NCI-H2029 (cell line): ENCODE measurements around the gene SLC30A9.

Experiments
- DNase-seq: peaks from one replicate; lab custom pipeline; 2025; lab: John Stamatoyannopoulos, UW

The SLC30A9 gene

DNA sequence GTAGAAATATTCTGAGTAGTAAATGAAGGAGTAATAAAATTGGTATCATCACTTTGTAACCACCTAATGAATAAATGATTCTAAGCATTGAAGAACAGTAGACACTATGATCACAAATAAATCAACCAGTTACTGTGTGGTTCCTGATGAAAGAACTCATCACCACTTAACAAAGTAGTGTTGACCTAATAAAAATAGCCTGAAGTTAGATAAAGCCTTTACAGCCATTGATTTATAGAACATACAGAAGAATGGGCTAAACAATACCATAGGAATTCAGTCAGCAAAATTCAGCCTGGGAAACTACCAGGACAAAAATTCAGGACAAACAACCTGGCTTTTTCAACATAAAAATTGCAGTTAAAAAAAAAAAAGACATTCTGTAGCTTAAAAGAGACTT is 9.0 kb downstream of the SLC30A9 start:
- DNase-seq = no peak

DNA sequence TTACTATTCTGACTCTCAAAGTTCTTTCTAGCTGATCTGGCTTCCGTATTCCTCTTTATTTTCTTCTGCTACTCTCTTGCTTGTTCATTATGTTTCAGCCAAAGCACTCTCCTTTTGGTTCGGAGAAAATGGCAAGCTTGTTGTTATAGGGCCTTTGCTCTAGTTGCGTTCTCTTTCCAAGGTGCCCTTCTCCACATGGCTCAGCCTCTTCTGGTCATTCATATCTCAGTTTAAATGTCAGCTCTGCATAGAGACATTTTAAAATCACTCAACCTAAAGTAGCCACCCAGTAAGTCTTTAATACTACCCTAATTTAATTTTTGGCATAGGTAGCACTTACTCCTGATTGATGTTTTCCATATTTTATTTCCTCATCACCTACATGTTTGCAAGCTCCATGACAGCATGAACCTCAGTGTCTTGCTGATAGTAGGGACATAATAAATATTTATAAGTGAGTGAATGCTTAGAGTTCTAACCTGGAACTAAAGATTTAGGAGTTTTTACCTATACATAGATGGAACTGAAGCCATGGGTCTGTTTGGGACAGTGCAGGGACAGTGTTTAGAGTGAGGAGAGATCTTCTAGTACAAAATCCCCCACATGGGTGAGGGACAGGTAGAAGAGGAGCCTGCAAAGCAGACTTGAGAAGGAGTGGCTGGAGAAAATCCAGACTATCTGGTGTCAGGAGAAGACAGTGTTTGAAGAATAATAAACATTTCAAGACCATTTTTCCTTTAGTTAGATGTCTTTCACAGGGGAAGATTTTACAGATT is 17.9 kb downstream of the SLC30A9 start:
- DNase-seq = no peak

DNA sequence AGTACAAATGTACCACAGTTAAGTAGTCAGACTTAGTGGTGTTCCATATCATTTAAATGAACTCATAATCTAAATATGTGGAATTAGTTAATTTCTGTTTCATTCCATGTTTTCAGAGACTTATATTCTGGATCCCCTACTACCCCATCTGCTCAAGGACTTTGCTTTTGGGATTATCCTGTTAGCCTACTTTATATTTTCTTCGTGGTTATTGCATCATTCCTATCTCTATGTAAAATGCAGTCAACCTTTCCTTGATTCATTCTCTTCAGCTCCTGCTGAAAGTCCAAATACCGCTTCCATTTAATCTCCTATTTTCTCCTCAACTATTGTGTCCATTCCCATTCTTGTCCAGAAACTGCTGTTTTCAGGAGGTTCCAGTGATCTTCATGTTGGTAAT is 25.1 kb downstream of the SLC30A9 start:
- no peak for DNase-seq

DNA sequence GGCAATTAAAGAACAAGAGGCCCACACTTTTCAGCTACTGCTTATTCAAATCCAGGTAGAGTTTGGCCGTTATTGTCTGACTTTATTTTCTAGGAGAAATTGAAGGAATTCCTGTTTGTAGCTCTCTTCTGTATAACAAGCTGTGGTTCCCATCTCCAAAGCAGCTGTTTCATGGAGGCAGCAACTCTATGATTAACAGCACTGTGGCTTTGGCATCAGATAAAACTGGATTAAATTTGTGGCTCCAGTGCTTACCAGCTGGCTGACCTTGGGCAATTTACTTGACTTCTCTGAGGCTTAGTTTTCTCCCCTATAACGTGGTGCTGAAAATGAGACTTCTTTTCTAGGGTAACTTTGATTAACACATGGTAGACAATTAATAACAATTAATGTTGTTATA is 28.1 kb downstream of the SLC30A9 start:
- no peak for DNase-seq

DNA sequence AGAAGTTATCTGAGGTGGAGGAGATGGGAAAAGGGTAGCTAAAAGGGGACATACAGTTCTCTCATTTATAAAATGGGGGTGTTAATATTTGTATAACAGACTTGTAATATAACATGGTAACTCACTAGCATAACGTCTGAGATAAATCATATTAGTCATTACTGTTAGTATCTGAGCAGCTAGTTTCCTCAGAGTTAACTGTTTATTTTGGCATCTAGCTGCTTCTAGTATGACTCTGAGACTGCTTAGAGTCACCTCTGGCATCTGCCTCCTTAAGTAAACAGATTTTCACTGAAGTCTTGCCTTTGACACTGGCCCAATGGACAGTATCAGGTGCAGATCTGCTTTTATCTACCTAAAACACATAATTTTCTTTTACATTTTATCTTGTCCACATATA is 58.1 kb downstream of the SLC30A9 start:
- no peak for DNase-seq

DNA sequence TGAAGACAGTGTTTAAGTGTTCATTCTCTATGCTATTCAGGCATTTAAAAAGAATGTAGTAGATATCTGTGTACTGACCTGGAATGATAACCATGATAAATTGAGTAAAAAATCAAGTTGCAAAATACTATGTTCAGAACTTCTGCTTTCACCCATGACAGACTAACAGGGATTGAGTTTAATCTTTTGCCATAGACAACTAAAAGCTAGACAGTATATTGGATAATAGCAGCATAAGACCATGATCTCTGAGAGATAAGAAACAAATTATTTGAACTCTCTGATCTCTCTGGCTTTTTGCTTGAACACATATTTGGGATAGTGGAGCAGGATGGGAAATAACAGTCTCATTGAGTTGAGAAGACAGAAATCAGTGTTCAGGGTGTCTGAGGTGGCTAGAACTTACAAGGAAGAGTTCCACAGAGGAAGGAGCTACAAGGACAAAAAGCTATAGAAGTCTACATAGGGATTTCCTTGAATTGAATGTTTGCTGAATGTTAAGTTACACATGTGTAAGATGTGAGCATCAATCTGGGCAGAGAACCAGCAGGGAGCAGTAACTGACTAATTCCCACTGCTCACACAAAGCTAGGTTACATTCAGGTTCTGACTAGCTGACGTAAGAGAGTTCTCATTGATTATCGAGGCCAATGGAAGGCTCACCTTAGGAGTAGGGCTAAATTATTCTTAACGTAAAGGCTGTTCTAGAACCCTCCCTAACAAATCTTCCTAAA is 60.4 kb downstream of the SLC30A9 start:
- DNase-seq = no peak

DNA sequence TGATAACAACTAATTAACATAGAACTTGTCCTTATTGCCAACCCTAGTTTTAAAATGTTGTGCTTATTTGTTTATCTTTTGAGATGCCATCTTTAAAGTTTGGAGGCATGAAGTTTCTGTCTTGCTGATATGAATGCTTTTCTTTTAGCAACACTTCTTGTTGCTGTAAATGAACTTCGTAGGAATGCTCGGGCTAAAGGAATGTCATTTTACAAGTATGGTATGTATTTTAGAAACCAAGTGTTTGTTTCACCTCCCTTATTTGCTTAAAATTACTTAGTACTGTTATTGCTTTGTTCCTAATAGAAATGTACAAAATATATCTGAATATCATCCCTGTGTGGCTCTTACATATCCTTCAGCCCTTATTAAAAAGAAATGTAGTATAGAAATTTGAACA is 76.1 kb downstream of the SLC30A9 start:
- no peak for DNase-seq

DNA sequence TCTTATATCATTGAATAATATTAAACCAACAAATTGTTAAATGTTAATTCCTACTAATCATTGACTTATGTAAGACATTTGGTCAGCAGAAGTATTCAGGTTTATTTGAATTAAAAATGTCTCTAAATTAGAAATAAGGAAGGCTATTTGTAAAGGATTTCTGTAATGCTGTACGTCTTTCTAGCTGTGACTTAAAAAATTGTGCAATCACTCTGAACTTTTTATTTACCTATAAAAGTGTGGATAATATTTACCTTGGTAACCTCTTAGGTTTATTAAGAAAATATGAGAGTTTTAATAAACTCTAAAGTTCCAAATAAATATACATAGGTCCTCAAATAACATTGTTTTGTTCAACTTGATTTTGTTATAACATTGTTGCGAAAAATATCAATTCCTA is 76.9 kb downstream of the SLC30A9 start:
- DNase-seq = no peak

DNA sequence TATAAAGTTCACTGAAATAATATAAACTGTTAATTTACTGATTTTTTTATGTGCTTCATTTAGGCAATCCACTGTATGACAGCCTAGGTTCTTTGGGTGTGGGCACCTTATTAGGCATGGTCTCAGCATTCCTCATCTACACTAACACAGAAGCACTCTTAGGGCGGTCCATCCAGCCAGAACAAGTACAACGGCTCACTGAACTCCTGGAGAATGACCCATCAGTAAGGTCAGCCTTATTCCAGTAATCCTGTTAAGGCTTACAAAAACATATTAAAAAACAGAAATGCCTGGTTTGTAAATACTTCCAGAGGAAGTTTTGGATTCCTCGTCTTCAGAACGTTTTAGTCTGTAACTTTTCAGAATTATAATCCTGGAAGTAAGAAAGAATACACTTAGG is 80.1 kb downstream of the SLC30A9 start:
- no peak for DNase-seq

DNA sequence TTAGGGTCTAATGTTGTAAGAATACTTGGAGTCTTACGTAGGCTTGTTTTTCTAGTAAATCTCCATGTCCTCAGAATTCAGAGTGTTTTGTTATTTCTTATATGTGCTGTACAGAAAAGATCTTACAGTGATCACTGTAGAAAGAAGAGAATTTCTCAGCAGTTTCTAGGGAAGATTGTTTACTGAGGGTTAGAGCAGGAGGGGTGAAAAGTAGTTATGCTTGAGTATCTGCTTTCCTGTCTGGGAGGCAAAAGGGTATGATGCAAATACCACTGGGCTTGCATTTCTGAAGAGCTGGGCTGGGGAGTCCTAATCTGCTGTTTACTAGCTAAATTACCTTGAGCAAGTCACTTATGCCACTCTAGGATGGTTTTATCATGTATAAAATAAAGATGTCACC is 84.0 kb downstream of the SLC30A9 start:
- DNase-seq = no peak

DNA sequence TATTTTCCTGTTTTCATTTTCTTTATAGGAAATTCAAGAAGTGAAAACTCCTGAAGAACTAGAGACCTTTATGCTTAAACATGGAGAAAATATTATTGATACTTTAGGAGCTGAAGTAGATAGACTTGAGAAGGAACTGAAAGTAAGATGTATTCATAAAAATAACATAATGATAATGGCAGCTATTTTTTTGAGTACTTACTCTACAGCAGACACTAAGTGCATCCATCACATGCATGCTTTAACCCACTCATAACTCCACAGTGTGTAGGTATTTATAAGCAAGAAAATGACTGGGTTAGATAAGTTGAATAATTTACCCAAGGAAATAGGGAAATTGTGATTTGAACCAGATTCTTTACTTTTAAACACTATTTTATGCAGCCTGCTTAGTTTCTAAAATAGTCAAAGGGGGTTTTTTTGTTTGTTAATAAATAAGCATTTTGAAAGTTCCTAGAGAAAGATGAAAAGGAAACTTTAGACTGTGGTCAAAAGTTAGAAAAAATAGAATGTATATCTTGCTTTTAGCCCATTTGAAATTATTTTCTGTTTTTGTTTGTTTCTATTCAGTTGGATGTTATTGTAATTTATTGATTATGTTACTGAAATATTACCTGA is 88.0 kb downstream of the SLC30A9 start:
- DNase-seq = no peak

DNA sequence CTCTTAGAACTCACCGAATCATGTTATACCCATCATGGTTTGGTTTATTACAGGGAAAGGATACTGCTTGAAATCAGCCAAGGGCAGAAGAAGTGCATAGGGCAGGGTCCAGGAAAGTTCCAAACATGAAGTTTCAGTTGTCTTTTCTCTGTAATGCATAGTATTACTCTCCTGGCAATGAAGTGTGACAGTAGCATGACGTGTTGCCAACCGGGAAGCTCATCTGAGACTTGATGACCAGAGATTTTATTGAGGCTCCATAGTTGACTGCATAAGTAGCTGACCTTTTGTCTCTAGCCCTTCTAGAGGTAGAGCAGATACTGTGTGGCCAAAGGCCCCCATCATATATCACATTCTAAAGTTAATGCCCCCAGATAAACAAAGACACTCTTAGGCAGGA is 90.0 kb downstream of the SLC30A9 start:
- DNase-seq = no peak

DNA sequence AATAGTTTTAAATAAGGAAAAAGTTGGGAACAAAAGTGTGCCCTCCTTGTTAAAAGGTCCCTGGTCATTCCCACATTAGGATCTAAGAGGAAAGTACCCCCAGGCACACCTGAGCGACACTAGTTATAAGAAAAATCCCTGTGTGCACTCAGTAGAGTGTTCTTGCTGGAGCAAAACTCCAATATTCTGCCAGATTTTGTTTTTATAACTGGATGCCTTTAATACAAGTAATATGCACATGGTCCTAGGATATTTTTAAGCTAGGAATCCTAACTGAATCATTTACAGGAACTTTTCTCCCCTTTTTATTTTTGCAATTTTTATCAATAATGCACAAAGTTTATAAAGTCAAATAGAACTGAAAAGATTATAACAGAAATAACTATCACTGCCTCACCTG is 93.5 kb downstream of the SLC30A9 start:
- DNase-seq = no peak

DNA sequence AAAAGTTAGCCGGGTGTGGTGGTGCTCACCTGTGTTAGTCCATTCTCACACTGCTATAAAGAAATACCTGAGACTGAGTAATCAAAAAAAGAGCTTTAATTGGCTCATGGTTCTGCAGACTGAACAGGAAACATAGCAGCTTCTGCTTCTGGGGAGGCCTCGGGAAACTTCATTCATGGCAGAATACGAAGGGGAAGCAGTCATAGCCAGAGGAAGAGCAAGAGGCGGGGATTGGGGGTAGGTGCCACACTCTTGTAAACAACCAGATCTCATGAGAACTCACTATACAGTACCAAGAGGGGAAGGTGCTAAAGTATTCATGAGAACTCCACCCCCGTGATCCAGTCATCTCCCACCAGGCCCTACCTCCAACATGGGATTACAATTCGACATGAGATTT is 98.1 kb downstream of the SLC30A9 start:
- no peak for DNase-seq

DNA sequence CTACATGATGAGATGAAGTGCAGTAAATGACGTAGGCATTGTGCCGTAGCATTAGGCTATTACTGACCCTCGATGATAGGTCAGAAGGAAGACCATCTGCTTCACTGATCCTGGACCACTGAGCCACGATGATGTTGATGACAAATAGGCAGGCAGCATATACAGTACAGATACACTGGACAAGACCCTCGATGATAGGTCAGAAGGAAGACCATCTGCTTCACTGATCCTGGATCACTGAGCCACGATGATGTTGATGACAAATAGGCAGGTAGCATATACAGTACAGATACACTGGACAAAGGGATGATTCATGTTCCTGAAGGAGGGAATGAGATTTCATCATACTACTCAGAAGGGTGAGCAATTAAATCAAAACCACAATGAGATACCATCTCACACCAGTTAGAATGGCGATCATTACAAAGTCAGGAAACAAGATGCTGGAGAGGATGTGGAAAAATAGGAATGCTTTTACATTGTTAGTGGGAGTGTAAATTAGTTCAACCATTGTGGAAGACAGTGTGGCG is 111.2 kb downstream of the SLC30A9 start:
- DNase-seq = no peak

DNA sequence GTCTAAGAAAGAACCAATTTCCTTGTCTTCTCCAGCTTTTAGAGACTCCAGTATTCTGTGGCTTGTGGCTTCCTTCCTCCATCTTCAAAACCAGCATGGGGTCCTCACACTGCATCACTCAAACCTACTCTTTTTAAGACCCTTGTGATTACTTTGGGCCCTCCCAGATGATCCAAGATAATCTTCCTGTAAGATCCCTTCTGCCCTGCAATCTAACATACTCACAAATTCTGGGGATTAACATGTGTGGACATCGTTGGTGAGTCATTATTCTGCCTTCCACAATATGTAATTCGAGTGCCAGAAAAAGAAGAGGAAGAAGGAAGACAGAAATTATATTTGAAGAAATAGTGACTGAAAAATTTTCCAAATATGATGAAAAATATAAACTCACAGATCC is 114.2 kb downstream of the SLC30A9 start:
- DNase-seq = no peak

DNA sequence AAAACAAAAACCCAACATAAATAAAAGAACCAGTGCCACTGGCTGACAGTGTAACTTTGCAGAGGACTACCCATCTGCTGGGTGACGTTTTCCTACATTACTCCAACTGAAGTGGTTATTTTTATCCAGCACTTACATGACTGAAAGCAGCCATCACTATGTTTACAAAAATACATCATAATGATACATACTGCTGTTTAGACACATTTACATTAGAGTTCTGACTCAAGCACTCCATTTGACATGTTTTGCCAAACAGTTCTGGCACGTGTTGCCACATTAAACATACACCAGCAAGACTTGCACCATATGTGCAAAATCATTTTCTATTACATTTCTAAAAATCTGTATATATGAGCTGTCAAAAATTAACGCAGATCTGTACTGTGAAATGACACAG is 122.5 kb downstream of the SLC30A9 start:
- DNase-seq = no peak

DNA sequence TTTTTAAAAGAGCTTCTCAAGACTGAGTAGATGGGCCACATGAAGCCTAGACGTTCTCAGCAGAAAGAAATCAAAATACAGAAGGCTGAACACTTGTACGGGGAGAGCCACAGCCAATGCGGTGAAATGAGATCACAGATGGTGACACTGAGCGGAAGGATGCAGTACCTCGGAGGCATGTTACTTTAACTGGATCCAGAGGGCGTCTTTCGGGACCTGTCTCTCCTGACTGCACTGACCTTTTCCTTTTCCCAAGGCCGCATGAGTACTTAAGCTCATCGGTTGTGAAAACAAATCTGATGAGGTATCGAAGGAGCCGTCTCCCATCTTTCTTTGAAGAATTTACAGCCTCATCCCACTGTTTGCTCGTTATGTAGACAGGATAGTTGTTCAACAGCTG is 129.6 kb downstream of the SLC30A9 start:
- DNase-seq = no peak

DNA sequence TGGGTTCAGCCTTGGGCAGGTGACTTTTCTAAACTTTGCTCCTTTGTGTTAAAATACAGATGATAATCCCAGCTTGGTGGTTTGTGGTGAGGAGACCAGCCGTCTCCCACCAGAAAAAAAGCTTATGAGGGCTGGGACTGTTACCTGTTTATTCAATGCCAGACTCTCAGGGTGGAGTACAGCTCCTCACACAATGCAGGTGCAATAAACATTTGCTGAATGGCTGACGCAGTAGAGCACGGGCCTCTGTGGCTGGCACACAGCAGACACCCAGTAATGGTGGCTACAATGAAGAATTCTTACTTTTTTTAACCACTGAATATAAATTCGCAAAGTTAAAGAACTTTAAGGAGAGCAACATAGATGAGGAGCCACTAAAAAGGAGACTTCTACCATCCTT is 131.9 kb downstream of the SLC30A9 start:
- DNase-seq = peak; percentile 14

DNA sequence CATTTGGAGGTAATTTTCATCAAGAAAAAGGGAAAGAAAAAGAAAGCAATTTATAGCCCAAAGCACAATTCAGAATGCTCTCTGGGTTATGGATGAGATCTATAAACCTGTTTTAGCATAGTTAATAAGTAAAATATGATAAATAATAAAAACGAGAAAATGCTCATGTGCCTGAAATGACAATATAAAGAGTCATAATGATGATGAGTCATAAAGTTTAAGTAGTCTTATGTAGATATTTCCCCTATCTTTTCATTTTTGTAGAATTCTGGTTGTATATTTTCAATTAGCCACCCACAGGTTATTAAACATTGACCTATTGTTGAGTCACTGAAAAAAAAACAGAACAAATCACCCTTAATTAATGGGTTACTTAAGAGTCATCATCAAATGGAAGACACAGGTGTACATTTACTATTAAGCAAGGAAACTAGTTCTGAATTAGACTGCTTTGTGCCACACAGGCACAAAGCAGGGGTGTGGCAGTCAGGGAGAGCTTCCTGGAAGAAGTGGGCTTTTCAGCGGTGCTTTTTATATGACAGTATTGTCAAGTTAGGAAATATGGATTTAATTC is 132.8 kb downstream of the SLC30A9 start:
- DNase-seq = no peak

DNA sequence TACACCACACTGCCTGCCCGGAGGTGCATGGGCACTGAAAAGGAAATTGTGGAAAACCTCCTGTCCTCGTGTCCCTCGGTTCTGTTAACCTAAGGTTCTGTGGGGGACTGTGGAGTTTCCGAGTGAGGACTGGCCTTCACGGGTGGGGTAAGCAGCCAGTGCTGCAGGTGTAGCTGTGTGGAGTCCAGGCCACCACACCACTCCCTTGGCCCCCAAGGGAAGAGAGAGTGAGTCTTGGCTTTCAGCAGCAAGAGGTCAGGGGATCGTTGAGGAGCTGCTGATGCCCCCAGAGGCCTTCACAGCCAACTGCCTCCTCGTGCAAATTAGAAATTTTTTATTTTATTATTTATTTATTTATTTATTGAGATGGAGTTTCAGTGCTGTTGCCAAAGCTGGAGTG is 141.8 kb downstream of the SLC30A9 start:
- DNase-seq = no peak

DNA sequence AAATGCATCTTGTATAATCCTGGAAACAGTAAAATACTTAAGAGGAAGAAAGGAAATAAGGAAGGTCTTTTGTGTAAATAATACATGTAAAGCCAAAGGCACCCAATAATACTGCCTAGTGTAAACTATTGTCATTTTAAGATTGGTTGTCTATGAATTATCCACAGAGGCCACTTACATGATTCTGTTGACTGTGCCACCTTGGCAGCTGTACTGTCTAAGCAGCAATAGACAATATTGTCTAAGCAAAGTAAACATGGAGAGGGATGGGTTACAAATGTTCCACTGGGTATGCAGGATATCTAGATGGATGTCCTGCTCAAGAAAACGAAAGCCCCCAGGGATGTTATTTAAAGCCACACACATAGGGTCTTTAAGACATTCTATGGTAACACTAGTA is 142.7 kb downstream of the SLC30A9 start:
- peak; percentile 45 for DNase-seq

DNA sequence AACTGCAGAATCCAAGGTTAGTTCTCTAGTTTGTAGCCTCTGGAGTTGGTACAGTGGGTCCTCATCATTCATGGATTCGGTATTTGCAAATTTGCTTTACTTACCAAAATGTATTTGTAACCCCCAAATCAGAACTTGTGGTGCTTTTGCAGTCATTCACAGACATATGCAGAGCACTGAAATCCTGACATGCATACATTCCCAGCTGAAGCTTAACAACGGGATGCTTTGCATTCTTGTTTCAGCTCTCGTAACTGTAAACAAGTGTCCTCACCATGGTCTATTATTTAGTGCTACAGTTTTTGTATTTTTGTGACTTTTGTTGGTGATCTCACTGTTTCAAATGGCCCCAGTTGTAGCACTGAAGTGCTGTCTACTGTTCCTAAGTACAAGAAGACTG is 146.0 kb downstream of the SLC30A9 start:
- no peak for DNase-seq
